MM.1S (cell line): ENCODE results near the gene ADAMTS2.

Source experiments
- DNase-seq: peaks from one replicate; pipeline ENCODE4 v3.0.0-alpha.2; 2015
- H2AFZ ChIP-seq: fragments of 300-600 bp; sonication (generic); 2 replicates; pipeline ENCODE4 v1.6.0; 2016; ENCODE audit warnings: antibody characterized with exemption, low read length
- H3F3A ChIP-seq: fragments of 300-600 bp; sonication (generic); 2 replicates; pipeline ENCODE4 v1.6.1; 2016; ENCODE audit warnings: mild to moderate bottlenecking, antibody characterized with exemption, low read length, moderate library complexity, mixed read lengths; ENCODE audit not compliant: insufficient read depth
- H3K27ac ChIP-seq: fragments of 300-600 bp; sonication (generic); 2 replicates; pipeline ENCODE4 v1.5.1; 2016; ENCODE audit warnings: mild to moderate bottlenecking, low read length
- H3K27me3 ChIP-seq: fragments of 300-600 bp; sonication (generic); replicated peaks from 2 replicates; pipeline ENCODE4 v1.6.0; 2016; ENCODE audit warnings: low read length; ENCODE audit not compliant: insufficient read depth
- H3K36me3 ChIP-seq: fragments of 300-600 bp; sonication (generic); replicated peaks from 2 replicates; pipeline ENCODE4 v1.6.1; 2016; ENCODE audit warnings: mild to moderate bottlenecking, low read length, mixed read lengths; ENCODE audit not compliant: insufficient read depth
- H3K4me1 ChIP-seq: fragments of 300-600 bp; sonication (generic); 2 replicates; pipeline ENCODE4 v1.6.1; 2016; ENCODE audit warnings: low read length, mixed read lengths
- H3K4me2 ChIP-seq: fragments of 300-600 bp; sonication (generic); 2 replicates; pipeline ENCODE4 v1.6.0; 2016; ENCODE audit warnings: low read depth, low read length
- H3K4me3 ChIP-seq: fragments of 300-600 bp; sonication (generic); 2 replicates; pipeline ENCODE4 v1.5.1; 2016; ENCODE audit warnings: low read length, mixed read lengths
- H3K79me2 ChIP-seq: fragments of 300-600 bp; sonication (generic); 2 replicates; pipeline ENCODE4 v1.6.1; 2016; ENCODE audit warnings: mixed run types, low read length, mixed read lengths
- H3K9ac ChIP-seq: fragments of 300-600 bp; sonication (generic); 2 replicates; pipeline ENCODE4 v1.6.1; 2016; ENCODE audit warnings: low read length, mixed read lengths
- H3K9me2 ChIP-seq: fragments of 300-600 bp; sonication (generic); replicated peaks from 2 replicates; pipeline ENCODE4 v1.6.1; 2016; ENCODE audit warnings: mild to moderate bottlenecking, low read length, mixed read lengths; ENCODE audit not compliant: insufficient read depth
- H3K9me3 ChIP-seq: fragments of 300-600 bp; sonication (generic); replicated peaks from 2 replicates; pipeline ENCODE4 v1.6.1; 2016; ENCODE audit warnings: mild to moderate bottlenecking, low read length, mixed read lengths; ENCODE audit not compliant: insufficient read depth
- H4K20me1 ChIP-seq: fragments of 300-600 bp; sonication (generic); 2 replicates; pipeline ENCODE4 v1.6.1; 2016; ENCODE audit warnings: mild to moderate bottlenecking, low read length, moderate library complexity, mixed read lengths; ENCODE audit not compliant: insufficient read depth
- CTCF ChIP-seq: fragments of 300-600 bp; sonication (generic); IDR thresholded peaks from 2 replicates; pipeline ENCODE4 v1.5.1; 2016; ENCODE audit warnings: antibody characterized with exemption, low read length, mixed read lengths
- EZH2 ChIP-seq: fragments of 300-600 bp; sonication (generic); optimal IDR thresholded peaks from 2 replicates; pipeline ENCODE3; 2017; ENCODE audit warnings: low read depth, mild to moderate bottlenecking, antibody characterized with exemption, low read length, mixed read lengths
- EZH2phosphoT487 ChIP-seq: fragments of 300-600 bp; sonication (generic); IDR thresholded peaks from 2 replicates; pipeline ENCODE4 v1.6.1; 2018; ENCODE audit warnings: antibody characterized with exemption, low read length

ADAMTS2 gene

GRCh38 chr5:179160584-179160983, 184.7 kb downstream of the ADAMTS2 start:
- no peak for DNase-seq

GRCh38 chr5:179158556-179158955, 186.7 kb downstream of the ADAMTS2 start:
- H3K9me2 ChIP-seq, result no peaks in the 10 kb centered on the region
- no peak overlapping the region for H3K4me2 ChIP-seq
- H3K4me3 ChIP-seq, result no peak overlapping the region
- H3K4me1 ChIP-seq, result peaks cover 16% of the 10 kb centered on the region
- no peaks in the 10 kb centered on the region for H3K36me3 ChIP-seq
- H3K27ac ChIP-seq, result no peak overlapping the region
- H3K9ac ChIP-seq, result no peak overlapping the region
- no peaks in the 10 kb centered on the region for H4K20me1 ChIP-seq
- TF ChIP-seq EZH2 (no peak), CTCF (no peak), EZH2phosphoT487 (no peak)
- H3K27me3 ChIP-seq, result peaks cover 6% of the 10 kb centered on the region; the same call in 1 of the 2 replicates
- DNase-seq, result no peak
- H2AFZ ChIP-seq, result no peak overlapping the region
- no peaks in the 10 kb centered on the region for H3F3A ChIP-seq
- H3K79me2 ChIP-seq, result no peaks in the 10 kb centered on the region
- no peaks in the 10 kb centered on the region for H3K9me3 ChIP-seq

More at GRCh38 chr5:179160584-179160983, 184.7 kb downstream of the ADAMTS2 start:
- Histone ChIP-seq H3K79me2 (no peaks in the 10 kb centered on the region), H3K9ac (no peak overlapping the region), H3K4me1 (peaks cover 3% of the 10 kb centered on the region), H3F3A (no peaks in the 10 kb centered on the region), H3K27ac (no peak overlapping the region), H3K4me2 (no peak overlapping the region), H4K20me1 (no peaks in the 10 kb centered on the region), H3K27me3 (peaks cover 10% of the 10 kb centered on the region; the same call in 1 of the 2 replicates), H3K4me3 (no peak overlapping the region), H3K9me2 (no peaks in the 10 kb centered on the region), H3K36me3 (no peaks in the 10 kb centered on the region), H2AFZ (no peak overlapping the region), H3K9me3 (no peaks in the 10 kb centered on the region)
- TF ChIP-seq EZH2phosphoT487, result no peak
- no peak for TF ChIP-seq EZH2
- TF ChIP-seq CTCF, result no peak

- peak overlapping the region; percentile 22; the same call in 1 of the 2 replicates for H3K9ac ChIP-seq
- no peak overlapping the region for H3K4me2 ChIP-seq
- peak overlapping the region; percentile 38; the same call in 1 of the 2 replicates for H2AFZ ChIP-seq
- no peaks in the 10 kb centered on the region for H3K9me2 ChIP-seq
- H3K36me3 ChIP-seq, result no peaks in the 10 kb centered on the region
- no peak for TF ChIP-seq EZH2phosphoT487
- TF ChIP-seq CTCF, result no peak
- no peak for TF ChIP-seq EZH2
- H4K20me1 ChIP-seq, result no peaks in the 10 kb centered on the region
- no peak overlapping the region for H3K4me3 ChIP-seq
- no peaks in the 10 kb centered on the region for H3F3A ChIP-seq
- H3K4me1 ChIP-seq, result peaks cover 16% of the 10 kb centered on the region
- H3K27me3 ChIP-seq, result peaks cover 6% of the 10 kb centered on the region; the same call in 1 of the 2 replicates
- no peaks in the 10 kb centered on the region for H3K9me3 ChIP-seq
- H3K27ac ChIP-seq, result peak overlapping the region; percentile 65; the same call in 1 of the 2 replicates
- H3K79me2 ChIP-seq, result no peaks in the 10 kb centered on the region
- peak; percentile 55 for DNase-seq
Measured at GRCh38 chr5:179154991-179155955, 190.0 kb downstream of the ADAMTS2 start.
